COR-L47 (cell line): ENCODE data around the gene RINL.

Experiments used
- DNase-seq: peaks from one replicate; lab custom pipeline; 2025; lab: John Stamatoyannopoulos, UW

Gene RINL

DNA sequence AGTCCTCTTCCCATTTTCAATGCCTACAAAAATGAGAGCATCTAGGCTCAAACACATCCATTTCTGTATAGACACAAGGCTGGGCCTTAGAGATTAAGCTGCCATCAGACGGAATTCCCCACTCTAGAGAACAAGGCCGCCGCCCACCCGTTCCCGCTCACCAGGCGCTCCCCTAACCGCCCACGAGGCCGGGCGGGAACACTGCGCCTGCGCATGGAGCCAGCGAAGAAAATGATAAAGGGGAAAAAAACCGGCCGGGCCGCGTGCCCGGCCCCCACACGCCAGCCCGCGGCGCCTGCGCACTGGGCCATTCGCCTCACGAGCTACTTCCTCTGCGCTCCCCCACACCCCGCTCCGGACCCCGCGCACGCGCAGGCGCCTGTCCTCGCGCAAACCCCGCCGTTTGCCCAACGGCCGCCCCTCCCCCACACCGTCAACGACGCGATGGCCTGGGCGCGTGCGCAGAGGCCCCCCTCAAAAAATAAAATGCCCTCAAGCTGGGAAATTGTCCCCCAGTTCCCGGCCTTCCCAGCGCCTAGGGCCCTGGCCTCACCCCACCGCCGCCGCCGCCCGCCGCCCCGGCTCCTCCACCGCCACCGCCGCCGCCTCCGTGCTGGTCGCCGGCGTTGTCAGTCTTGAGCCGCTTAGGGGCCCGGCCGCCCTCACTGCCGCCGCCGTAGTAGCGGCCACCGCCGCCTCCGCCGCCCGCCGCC is 28.8 kb downstream of the RINL start:
- peak; percentile 95 for DNase-seq

- no peak for DNase-seq
Observed at GRCh38 chr19:38848299-38849146, 29.6 kb downstream of the RINL start.

- DNase-seq = no peak
Observed at GRCh38 chr19:38846097-38846496, 32.0 kb downstream of the RINL start.

DNA sequence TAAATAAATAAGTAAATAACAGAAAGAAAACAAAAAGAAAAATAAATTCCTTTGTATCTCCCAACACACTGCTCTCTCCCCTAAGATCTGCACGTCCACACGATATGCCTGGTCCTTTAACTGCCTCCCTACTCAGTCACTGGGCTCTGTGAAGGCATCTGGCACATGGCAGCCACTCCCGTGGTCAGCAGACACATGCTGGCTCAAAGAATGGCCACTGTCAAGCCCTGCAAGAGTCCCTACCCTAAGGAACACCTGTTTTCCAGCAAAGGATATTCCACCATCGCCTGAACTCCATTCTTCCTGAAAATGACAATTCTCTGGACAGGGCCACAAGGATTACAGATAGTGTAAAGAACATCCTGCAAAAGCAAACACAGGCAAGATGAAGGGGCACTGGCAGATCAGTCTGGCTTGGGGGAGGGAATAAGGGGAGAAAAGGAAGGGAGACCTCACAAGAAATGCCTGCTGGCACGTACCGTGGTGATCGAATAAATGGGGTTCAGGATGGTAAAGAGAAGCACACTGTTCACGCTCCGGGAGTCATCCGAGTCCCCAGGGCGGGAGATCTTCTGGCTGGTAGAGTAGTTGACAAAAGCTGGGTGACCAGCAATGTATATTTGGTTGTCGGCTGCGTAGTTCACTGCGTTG is 32.6 kb downstream of the RINL start:
- DNase-seq = no peak

- no peak for DNase-seq
Observed at GRCh38 chr19:38844093-38844686, 33.9 kb downstream of the RINL start.

GRCh38 chr19:38843175-38843758 is 34.8 kb downstream of the RINL start:
- no peak for DNase-seq

DNA sequence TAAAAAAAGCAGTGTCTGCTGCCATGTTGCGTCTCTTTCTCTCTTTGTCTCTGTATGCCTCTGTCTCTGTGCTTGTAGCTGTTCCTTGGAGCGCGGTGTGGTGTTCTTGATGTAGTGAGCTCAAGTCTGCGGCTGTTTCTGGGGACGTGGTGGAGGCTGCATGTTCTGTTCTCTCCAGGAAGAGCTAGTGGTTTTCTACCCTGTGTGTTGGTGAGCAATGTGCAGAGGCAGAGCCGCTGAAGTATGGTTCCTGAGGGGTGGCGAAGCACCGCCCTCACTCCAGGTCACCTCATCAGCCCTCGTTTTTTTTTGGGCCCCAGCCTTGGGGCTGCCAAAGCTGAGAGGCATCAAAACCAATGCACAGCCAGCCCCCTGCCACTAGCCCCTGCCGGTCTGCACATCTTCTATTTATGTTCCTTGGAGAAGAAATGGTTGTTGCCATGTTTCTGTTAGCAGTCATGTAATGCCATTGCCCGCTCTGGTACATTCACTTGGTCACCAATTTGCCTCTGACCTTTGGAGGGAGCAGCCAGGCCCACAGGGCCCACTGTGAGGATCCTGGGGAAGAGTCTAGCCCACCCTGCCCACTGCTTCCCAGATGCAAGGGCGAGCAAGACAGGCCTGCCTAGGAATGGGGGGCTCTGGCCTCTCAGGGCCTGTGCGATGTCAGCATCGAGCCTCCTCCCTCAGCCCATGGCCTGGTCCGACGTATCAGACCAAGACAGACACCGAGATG is 35.5 kb downstream of the RINL start:
- DNase-seq = no peak

DNA sequence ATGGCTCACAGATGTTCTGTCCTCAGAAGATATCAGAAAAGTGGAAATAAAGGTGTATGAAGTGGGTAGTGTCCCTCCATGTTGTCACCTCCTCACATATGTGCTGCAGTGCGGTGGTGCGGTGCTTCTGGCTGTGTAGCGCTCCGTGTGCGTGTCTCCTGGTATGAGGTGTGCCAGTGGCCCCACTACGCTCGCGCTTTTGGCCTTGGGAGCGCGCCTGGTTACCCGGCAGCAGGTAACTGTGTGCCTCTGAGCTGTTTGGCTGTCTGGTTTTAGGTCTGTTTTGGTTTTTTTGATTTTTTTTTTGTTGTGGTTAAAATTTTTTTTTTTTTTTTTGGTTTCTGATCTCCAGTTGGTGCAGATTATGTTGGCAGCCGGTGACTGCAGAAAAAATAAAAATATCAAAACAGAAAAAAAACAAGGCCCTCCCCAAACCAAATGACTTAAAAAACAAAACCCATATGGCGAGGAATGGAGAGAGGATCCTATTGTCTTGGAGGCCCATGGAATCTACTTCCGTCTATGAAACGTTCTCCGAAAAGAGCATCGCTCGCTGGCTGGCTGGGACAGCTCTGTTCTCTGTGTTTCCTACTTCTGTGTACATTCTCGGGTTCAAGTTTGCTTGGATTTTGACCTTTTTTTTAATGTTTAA is 36.2 kb downstream of the RINL start:
- DNase-seq = no peak

DNA sequence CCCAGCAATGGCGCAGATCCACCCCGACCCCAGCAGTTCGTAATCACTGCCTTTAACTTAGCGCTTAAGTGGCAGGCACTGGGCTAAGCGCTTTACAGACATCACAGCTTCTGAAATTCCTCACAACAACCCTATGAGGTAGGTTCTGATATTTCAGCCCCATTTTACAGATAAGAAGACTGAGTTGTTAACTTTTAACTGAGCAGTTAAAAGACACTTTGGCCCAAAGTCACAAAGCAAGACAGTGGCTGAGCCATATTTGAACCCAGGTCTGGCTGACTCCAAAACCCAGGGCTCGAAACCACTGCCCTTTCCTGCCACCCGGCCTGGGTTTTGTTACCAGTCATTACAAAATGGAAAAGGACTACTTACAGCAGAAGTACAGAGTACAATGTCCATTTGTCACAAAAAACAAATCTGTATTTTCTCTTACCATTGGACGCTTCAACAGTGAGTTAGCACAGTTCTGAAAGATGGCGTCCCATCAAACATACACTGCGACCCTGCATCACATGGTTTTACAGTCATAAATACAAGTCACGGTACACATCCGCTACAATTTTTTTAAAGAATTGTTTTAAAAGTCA is 36.8 kb downstream of the RINL start:
- DNase-seq = no peak

DNA sequence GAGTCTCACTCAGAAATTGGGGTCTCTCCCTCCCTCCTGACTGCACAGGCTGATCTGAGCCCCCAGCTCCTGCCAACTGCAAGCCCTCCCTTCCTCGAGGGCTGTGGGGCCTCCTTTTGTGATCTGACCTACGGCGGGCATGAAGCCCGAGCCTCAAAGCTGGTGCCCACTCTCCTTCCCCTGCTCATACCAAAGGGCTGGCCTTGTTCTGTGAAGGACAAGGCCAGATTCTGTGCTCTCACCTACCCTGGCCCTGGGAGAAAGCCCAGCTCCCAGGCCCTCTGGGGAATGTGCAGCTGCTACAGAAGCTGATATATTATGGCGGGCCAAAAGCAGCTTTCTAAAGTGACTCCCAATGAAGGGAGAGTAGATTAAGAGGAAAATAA is 37.5 kb downstream of the RINL start:
- DNase-seq = no peak

DNA sequence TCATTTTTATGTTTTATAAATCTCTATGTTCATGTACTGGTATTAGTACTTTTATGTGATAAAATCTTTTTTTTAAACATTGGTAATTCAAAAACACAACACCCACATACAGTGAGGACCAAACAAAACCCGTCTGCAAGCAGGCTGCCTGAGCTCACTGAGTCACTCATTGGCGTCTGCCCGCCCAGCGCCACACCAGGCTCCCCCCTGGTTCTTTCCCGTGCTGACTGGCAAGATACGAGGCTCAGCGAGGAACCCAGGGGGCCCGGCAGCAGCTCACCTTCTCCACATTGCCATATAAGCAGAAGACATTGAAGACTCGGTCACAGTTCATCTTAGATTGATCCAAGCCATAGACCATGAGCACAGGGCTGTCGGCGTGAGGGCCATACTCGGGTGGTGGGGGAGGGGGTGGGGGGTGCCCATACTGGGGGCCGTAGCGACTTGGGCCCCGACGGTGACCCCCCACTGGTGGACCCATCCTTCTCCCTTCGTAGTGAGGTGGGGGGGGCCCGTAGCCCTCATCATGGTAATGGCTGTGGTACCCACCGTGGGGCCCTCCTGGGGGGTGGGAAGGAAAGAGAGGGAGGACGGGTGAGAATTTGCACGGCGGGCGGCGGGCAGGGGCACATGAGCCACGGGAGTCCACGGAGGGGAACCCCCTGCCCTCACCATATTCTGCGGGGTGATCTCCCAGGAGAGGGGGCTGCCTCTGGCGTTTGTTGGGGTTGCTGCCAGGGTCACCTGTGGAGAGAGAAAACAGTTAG is 38.1 kb downstream of the RINL start:
- no peak for DNase-seq

DNA sequence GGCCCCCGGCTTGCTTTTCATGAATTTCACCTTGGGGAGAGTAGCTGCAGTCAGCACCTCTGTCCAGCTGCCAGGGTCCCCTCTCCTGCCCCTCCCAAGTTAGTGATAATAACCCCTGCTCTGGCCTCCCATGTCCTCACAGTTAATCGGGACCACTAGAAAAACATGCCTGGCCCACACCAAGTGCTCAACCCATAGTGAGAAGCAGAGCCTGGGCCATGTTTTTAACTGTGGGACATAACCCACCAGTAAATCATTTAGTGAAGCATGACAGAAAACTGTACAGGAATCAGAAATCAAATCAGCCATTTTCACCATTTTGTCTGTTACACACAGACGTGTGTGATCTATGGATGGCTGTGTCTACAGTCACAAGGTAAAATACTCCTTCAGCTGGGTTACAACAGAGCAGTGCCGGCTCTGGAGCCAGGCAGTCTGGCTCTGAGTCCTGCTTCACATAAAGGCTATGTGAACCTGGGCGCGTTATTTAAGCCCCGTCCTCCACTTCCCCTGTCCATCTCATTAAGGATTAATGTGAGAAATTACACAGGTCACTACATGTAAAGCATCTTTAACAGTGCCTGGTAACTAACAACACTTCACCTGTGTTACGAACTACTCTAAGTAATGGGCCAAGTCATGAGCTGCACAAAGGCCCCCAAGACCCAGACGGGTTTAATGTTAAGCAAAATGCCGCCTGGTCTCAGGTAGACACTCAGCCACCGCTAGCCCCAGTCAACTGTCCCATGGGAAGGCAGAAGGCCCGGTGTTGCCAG is 38.9 kb downstream of the RINL start:
- no peak for DNase-seq

- DNase-seq = no peak
Observed at GRCh38 chr19:38838208-38838985, 39.7 kb downstream of the RINL start.

- DNase-seq = no peak
Observed at GRCh38 chr19:38837656-38838121, 40.4 kb downstream of the RINL start.

DNA sequence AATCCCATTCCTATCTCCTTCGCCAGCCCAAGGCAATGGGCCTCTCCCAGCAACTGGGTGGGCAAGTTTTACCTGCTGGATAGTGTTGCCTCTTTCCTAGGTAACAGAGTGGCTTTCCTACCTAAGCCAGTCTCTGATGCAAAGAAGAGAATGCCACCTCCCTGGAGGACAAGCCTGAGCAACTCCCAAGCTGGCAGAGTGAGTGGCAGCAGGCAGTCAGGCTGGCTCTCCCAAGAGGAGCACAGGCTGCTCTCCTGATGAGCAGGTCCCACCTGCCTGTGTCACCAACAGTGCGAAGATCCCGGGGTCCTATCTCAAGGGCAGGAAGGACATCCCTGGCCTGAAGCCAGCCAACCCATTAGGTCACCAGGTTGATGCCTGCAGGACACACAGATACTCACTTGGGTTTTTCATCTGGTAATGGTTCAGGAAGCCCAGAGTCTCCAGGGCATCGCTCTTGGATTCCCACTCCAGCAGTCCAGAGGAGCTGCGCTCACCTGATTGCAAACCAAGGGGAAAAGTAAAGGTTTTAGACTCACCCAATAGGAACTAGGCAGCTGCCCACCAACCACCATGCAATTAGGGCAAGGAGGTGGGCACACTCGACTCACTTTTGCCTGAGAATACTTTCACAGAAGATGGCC is 41.0 kb downstream of the RINL start:
- DNase-seq = no peak

- no peak for DNase-seq
Observed at GRCh38 chr19:38836159-38836982, 41.7 kb downstream of the RINL start.

DNA sequence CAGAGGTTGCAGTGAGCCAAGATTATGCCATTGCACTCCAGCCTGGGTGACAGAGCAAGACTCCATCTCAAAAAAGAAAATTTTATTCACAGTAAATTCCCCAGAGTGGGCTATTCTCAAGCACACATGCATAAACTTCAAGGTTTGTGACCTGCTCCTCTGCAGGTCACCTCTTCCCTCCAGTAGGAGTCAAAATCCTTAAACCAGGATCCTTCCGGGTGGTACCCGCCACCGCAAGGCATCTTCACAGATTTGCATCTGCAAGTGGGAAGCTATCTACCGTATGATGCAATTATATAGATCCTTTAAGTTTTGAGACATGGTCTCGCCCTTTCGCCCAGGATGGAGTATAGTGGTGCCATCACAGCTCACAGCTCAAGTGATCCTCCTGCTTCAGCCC is 43.5 kb downstream of the RINL start:
- DNase-seq = no peak
